OCI-LY1 (cell line): ENCODE data around the gene MUC5AC.
"Not testable (repeated sequence)": the region's sequence is repeated elsewhere in the genome, so short reads cannot be mapped to it uniquely, and the experiment has no call there.

Source experiments
- H2AFZ ChIP-seq: fragments of 200-600 bp; sonication (generic), shearing (Covaris generic); 2 replicates; pipeline ENCODE4 v1.6.0; 2014; ENCODE audit warnings: antibody characterized with exemption, mild to moderate bottlenecking, low read length
- H3F3A ChIP-seq: fragments of 200-600 bp; sonication (generic), shearing (Covaris generic); 2 replicates; pipeline ENCODE4 v1.6.0; 2014; ENCODE audit warnings: mild to moderate bottlenecking, antibody characterized with exemption, low read length, moderate library complexity; ENCODE audit not compliant: insufficient read depth
- H3K27ac ChIP-seq: fragments of 200-600 bp; sonication (generic); 2 replicates; pipeline ENCODE4 v1.5.1; 2014; ENCODE audit warnings: low read length, mixed run types, mild to moderate bottlenecking, low read depth; ENCODE audit not compliant: poor library complexity, severe bottlenecking
- H3K27me3 ChIP-seq: fragments of 200-600 bp; sonication (generic); 2 replicates; pipeline ENCODE4 v1.6.0; 2014; ENCODE audit warnings: antibody characterized with exemption, mild to moderate bottlenecking, low read length, moderate library complexity; ENCODE audit not compliant: insufficient read depth
- H3K36me3 ChIP-seq: fragments of 200-600 bp; sonication (generic); 2 replicates; pipeline ENCODE4 v1.6.1; 2014; ENCODE audit warnings: mild to moderate bottlenecking, antibody characterized with exemption, low read length, moderate library complexity, mixed read lengths; ENCODE audit not compliant: insufficient read depth
- H3K4me1 ChIP-seq: fragments of 200-600 bp; sonication (generic); 2 replicates; pipeline ENCODE4 v1.5.1; 2014; ENCODE audit warnings: mild to moderate bottlenecking, low read length, moderate library complexity; ENCODE audit not compliant: insufficient read depth, severe bottlenecking
- H3K4me2 ChIP-seq: fragments of 200-600 bp; sonication (generic), shearing (Covaris generic); 2 replicates; pipeline ENCODE4 v1.6.1; 2014; ENCODE audit warnings: low read length
- H3K4me3 ChIP-seq: fragments of 200-600 bp; sonication (generic); 2 replicates; pipeline ENCODE4 v1.5.1; 2014; ENCODE audit warnings: low read length, low read depth, mild to moderate bottlenecking, mixed read lengths; ENCODE audit not compliant: poor library complexity, severe bottlenecking
- H3K79me2 ChIP-seq: fragments of 200-600 bp; shearing (Covaris generic); 2 replicates; pipeline ENCODE4 v1.6.1; 2016; ENCODE audit warnings: mixed run types, low read length, mixed read lengths; ENCODE audit not compliant: insufficient read depth
- H3K9ac ChIP-seq: fragments of 200-600 bp; sonication (generic), shearing (Covaris generic); 2 replicates; pipeline ENCODE4 v1.6.1; 2014; ENCODE audit warnings: mild to moderate bottlenecking, low read length, mixed read lengths
- H3K9me2 ChIP-seq: fragments of 200-600 bp; sonication (generic), shearing (Covaris generic); 2 replicates; pipeline ENCODE4 v1.6.1; 2014; ENCODE audit warnings: low read depth, mild to moderate bottlenecking, low read length, mixed read lengths
- H3K9me3 ChIP-seq: fragments of 200-600 bp; shearing (Covaris generic); 2 replicates; pipeline ENCODE4 v1.6.1; 2014; ENCODE audit warnings: low read length, mixed read lengths
- H4K20me1 ChIP-seq: fragments of 200-600 bp; sonication (generic), shearing (Covaris generic); 2 replicates; pipeline ENCODE4 v1.6.0; 2016; ENCODE audit warnings: mild to moderate bottlenecking, low read length; ENCODE audit not compliant: insufficient read depth
- CTCF ChIP-seq: fragments of 200-600 bp; sonication (generic), shearing (Covaris generic); IDR thresholded peaks from 2 replicates; pipeline ENCODE4 v1.5.1; 2017; ENCODE audit warnings: mild to moderate bottlenecking, antibody characterized with exemption, low read length, moderate library complexity, mixed read lengths
- EZH2 ChIP-seq: fragments of 200-600 bp; sonication (generic), shearing (Covaris generic); IDR thresholded peaks from 2 replicates; pipeline ENCODE4 v1.8.0; 2017; ENCODE audit warnings: borderline replicate concordance, mixed run types, mild to moderate bottlenecking, antibody characterized with exemption, low read length, moderate library complexity, mixed read lengths

The MUC5AC gene

GRCh38 chr11:1158681-1159487, 1.1 kb downstream of the MUC5AC start:
- no peaks in the 10 kb centered on the region for H4K20me1 ChIP-seq
- H3F3A ChIP-seq: no peaks in the 10 kb centered on the region
- no peaks in the 10 kb centered on the region for H3K36me3 ChIP-seq
- H2AFZ ChIP-seq: no peak overlapping the region
- no peaks in the 10 kb centered on the region for H3K4me1 ChIP-seq
- H3K27me3 ChIP-seq: no peaks in the 10 kb centered on the region
- H3K4me3 ChIP-seq: no peak overlapping the region
- no peak overlapping the region for H3K27ac ChIP-seq
- TF ChIP-seq CTCF: no peak
- TF ChIP-seq EZH2: no peak
- H3K4me2 ChIP-seq: no peak overlapping the region
- no peaks in the 10 kb centered on the region for H3K9me2 ChIP-seq
- H3K9ac ChIP-seq: no peak overlapping the region
- 0 out of 2 replicates have a peak, but pooled peaks cover 3% of the 10 kb centered on the region for H3K9me3 ChIP-seq
- no peaks in the 10 kb centered on the region for H3K79me2 ChIP-seq

- H3K36me3 ChIP-seq, H4K20me1 ChIP-seq, H3K9ac ChIP-seq, H3K79me2 ChIP-seq, H3K4me3 ChIP-seq, H3K27me3 ChIP-seq, H2AFZ ChIP-seq, H3K27ac ChIP-seq, H3K4me1 ChIP-seq, H3K9me3 ChIP-seq, H3F3A ChIP-seq, H3K9me2 ChIP-seq, H3K4me2 ChIP-seq: not testable (repeated sequence)
These were observed 1.9 kb downstream of the MUC5AC start for GRCh38 chr11:1159488-1160220.

GRCh38 chr11:1160231-1161101, 2.7 kb downstream of the MUC5AC start:
- no peak overlapping the region for H3K4me3 ChIP-seq
- no peak overlapping the region for H2AFZ ChIP-seq
- no peak overlapping the region for H3K4me2 ChIP-seq
- H3K4me1 ChIP-seq: no peaks in the 10 kb centered on the region
- TF ChIP-seq CTCF: no peak
- TF ChIP-seq EZH2: no peak
- 0 out of 2 replicates have a peak, but pooled peaks cover 2% of the 10 kb centered on the region for H3K9me3 ChIP-seq
- H4K20me1 ChIP-seq: no peaks in the 10 kb centered on the region
- no peaks in the 10 kb centered on the region for H3K9me2 ChIP-seq
- no peaks in the 10 kb centered on the region for H3K27me3 ChIP-seq
- H3K27ac ChIP-seq: no peak overlapping the region
- H3K79me2 ChIP-seq: no peaks in the 10 kb centered on the region
- no peak overlapping the region for H3K9ac ChIP-seq
- no peaks in the 10 kb centered on the region for H3F3A ChIP-seq
- no peaks in the 10 kb centered on the region for H3K36me3 ChIP-seq
